ENCODE results near the gene CCM2L.
A peak's percentile ranks its signal among the peaks of the same experiment; 100 is the strongest.

CCM2L gene

DNA sequence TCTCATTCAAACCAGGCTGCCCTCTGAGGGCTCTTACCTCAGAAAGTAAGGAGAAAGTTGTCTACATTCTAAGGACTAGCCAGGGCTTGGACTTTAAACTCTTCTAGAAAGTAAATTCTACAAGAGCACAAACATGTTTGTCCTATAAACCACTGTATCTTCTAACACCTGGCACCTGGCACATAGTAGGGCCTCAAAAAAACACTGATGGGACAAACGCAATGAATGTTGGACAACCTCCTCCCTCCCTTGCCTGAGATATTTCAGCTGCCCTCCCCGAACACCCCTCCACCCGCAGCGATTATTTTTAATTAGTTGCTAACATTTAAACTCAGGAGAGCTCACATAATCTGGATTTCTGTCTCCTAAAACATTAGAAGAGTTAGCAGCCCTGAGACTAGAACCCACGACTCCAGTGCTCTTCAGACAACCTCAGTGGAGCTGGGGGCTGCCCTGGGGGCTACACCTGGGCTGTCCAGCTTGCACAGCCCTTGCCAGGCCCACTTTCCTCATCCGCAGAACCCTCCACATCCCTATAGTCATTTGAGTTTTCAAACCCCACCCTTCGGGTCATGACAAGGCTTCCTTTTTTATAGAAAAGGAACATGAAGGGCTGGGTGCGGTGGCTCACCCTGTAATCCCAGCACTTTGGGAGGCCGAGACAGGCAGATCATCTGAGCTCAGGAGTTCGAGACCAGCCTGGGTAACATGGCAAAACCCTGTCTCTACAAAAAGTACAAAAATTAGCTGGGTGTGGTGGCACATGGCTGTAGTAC lies 46.7 kb downstream of the CCM2L start:
- DNase-seq: no peak

DNA sequence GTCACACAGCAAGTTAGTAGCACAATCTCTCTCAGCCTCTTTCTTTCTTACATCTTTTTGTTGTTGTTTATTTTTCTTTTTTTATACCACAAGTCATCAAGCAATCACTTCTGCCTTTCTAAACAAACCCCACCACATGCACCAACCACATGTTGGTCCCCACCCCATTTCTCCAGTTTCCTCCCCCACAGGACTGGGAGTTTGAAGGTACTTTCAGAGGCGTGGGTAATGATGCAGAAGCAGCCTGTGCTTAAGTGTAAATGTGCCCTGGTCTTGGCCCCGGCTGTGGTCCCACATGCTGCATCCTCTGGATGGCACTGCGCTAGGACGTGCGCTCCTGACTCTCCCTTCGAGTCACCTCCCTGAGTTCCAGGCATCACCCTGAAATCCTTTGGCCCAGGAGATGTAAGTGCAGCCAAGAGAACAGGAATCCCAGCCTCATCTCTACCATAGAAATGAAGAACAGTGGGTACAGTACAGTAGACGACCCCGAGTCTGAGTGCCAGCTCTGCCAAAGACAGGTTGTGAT lies 47.5 kb downstream of the CCM2L start:
- DNase-seq: no peak

DNA sequence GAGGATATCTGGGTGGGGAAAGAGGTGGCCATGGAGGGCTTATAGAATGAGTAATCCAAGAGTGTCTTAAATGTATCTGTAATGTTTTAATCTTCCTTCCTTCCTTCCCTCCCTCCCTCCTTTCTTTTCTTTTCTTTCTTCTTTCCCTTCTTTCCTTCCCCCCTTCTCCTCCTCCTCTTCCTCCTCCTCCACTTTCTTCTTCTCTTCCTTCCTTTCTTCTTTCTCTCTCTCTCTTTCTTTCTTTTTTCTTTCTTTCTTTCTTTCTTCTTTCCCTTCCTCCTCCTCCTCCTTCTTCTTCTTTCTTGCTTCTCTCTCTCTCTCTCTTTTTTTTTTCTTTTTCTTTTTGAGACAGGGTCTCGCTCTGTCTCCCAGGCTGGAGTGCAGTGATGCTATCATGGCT lies 49.0 kb downstream of the CCM2L start:
- no peak for DNase-seq

DNA sequence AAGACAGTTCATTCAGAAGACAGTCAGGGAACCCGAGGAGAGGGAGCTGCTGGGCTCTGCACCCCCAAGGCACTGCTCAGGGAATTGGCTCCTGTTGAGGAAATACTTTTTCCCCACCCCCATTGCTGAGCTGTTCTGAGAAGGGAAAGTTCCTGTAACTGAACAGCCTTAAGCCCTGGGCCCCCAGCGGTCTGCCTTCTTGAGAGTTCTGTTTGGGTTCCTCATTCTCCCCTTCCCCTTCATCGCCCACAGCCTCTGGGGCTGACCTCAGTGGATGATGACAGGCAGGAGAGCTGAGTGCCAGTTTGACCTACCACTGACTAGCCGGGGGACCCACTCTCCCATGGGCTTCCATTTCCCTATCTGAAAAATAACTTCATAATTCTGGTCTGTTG lies 52.5 kb downstream of the CCM2L start:
- DNase-seq: peak in 25 of 51 donors; percentile 9 to 44 (median 31)

DNA sequence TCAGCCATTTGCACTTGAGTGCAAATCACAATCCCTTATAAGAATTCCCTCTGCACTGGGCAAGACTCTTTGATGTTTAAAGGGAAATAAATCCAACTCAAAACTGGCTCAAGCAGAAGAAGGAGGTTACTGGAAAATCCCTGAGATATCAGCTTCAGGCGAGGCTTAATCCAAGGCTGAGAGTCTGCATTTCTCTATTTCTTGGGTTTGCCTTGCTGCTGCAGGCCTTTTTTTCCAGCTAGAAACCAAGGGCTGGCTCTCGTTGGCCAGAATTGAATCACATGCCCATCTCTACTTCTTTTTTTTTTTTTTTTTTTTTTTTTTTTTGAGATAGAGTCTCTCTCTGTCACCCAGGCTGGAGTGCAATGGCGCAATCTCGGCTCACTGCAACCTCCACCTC lies 53.5 kb downstream of the CCM2L start:
- no peak for DNase-seq

DNA sequence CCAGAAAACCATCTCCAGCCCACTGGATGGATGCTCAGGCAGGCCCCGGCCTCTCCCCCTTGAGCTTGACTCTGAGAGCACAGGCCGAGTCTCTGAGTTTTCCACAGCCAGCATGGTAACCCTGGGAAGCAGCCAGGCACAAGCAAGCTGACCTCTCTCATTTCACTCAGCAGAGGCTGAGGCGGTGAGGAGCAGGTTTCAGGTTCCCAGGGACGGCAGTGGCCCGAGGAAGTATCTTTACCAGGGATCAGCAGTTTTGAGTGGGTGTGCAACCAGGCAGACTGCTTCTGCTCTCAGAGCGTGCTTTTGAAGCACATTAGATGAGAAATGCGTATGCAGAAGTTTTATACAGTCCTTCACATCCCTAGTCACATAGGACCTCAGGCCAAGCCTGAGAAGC lies 54.4 kb downstream of the CCM2L start:
- no peak for DNase-seq

DNA sequence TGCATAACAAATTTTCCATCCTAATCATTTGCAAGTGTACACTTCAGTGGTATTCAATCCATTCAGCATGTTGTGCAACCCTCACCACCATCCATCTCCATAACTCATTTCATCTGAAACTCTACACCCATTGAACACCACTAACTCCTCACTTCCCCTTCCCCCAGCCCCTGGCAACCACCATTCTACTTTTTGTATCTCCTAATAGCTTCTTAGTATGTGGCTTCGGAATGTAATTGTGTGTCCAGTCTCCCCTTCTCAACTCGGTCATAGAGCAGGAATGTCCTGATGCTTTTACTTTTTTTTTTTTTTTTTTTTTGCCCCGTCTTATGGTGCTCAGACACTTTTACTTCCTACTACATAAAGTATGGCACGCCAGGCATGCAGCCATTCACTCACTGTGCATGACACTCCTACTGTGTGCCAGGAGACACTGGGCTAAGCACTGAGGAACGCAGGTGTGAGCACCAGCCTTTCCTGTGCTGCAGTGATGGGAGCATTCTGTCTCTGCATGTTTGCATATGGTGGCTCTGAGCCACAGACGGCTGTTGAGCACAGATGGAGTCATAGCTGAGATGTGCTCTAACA lies 57.1 kb downstream of the CCM2L start:
- no peak for DNase-seq

DNA sequence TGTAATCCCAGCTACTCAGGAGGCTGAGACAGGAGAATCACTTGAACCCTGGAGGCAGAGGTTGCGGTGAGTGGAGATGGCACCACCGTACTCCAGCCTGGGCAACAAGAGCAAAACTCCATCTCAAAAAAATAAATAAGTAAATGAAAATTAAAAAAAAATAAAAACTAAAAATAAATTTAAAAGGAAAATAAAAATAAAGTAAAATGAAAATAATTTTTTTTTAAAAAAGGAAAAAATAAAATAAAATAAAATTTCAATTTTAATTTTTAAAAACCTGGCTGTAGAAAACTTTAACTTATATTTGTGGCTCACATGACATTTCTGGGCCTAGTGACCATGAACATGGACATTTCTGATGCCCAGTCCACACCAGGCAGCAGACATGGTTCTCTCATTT lies 57.9 kb downstream of the CCM2L start:
- DNase-seq: no peak

DNA sequence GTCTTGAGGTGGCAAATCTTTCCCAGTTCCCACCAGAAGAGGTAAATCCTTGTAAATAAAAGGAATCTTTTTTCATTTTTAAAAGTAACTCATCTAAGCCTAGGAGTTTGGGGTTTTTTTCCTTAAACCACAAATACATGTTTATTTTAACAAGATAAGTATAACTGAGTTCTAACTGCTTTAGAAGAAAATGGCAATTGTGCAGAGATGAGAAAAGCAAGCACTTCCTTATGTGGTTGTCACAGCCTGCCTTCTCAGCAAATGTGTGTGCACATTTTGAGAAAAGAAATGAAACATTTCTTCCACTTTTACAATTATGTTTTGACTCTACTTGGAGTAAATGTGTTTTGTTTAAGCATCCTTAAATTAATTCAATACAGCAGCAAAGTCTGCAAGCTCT lies 59.5 kb downstream of the CCM2L start:
- no peak for DNase-seq

DNA sequence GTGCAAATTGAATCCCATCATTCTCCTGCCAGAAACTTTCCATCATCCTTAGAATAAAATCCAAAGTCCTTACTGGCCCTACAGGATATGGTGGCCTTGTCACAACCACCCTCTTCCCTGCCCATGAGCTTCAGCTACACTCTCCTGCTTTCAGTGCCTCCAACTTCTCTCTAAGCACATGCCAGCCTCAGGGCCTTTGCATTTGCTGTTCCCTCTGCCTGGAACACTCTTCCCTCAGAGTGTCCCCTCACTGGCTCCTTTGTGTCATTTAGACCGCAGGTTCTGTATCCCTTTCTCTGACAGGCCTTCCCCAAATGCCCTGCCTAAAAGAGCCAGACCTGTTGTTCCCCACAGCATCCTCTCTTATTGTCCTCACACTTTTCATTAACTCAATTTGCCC lies 60.0 kb downstream of the CCM2L start:
- no peak for DNase-seq

DNA sequence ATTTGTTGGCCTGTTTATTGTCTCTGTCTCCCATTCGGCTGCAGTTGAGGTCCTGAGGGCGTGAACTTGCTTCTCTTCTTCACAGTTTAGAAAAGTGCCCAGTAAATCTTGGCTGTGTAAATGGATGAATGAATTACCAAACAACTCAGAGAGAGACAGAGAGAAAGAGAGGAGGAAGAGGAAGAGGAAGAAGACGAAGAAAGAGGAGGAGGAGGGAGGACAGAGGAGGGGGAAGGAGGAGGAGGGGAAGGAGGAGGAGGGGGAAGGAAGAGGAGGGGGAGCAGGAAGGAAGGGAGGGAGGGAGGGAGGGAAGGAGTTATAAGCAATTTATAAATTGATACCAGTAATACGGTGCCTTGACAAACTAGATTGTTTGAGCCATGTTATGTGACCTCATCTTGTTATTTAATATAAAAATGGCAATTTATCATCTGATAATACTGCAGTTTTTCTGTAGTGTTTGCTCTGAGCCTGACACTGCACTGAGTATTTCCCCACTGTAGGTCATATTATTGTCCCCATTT lies 60.5 kb downstream of the CCM2L start:
- DNase-seq: no peak

DNA sequence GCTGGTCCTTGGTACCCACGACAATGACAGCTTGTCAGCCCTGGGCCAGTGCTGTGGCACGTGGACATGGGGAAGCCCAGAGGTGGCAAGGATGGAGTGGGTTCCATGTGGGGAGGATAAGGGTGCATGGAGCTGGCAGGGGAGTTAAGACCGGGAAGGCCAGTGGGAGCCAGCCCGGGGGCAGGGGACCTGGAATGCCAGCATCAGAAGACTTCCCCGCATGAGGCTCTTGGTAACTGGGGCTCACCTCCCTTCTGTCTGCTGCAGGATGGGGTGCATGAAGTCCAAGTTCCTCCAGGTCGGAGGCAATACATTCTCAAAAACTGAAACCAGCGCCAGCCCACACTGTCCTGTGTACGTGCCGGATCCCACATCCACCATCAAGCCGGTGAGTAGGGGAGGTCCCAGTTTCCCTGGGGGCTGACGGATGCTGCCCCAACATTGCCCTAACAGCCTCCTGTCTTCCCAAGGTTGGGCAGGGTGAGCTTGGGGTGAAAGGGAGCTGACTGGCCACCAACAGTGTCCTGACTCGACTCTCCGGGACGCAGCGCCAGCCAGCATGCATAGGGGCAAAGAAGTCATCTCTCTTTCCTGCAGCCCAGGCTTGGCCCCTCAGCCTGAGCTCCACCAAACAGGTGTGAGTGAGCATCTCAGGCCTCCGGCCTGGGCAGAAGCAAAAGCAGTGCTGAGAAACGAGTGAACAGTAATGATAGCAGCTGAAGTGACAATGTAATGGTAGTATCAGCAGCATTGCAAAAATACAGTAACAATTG lies 61.3 kb downstream of the CCM2L start:
- no peak for DNase-seq

DNA sequence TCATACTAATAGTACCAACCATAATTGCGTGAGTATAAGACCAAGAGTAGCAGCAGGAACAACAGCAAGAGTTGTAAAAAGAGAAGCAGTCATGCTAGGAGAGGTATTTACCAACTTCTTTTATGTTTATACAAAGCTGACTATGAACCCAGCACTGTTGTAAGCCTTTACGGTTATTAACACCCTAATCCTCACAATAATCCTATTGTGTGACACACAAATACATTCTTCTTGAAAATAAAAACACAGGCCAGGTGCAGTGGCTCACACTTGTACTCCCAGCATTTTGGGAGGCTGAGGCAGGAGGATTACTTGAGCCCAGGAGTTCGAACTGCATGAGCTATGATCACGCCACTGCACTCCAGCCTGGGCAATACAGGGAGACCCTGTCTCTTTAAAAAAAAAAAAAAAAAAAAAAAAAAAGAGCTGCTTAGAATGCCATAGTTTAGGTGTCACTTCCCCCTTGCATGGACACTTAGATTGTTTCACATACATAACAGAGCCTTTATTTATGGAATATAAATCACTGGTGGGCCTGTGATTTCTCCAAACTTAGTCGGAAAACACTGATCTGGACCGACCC lies 62.0 kb downstream of the CCM2L start:
- DNase-seq: no peak

DNA sequence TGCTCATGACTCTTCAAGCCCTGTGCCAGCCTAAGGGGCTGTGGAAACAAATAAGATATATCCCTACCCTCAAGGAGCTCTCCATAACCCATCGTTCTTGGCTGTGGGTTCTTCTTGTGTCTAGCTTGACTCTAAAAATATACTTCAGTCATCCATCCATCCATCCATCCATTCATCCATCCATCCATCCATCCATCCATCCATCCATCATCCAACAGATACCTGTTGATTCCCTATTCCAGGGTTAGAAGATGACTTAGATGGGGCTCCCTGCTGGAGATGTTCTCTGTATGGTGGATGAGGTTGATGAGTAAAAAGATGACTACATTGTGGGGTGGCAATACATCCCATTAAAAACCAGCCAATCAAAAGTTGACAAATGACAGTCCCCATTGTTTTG lies 65.3 kb downstream of the CCM2L start:
- no peak for DNase-seq

DNA sequence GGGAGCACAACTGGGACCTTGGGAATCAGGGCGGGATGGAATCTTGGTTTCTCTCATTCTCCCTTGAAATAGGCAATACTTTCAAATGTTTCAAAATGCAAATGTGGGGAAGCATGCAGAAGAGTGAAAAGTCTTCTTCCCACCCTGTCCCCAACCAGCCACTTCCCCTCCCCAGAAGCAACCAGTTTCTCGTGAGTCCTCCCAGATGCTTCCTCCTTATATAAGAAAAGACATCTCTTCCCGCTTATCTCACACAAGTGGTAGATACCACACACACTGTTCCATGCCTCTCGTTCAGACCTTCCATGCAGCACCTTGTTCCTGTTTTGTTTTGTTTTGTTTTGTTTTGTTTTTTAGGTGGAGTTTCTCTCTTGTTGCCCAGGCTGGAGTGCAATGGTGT lies 67.0 kb downstream of the CCM2L start:
- DNase-seq: no peak

DNA sequence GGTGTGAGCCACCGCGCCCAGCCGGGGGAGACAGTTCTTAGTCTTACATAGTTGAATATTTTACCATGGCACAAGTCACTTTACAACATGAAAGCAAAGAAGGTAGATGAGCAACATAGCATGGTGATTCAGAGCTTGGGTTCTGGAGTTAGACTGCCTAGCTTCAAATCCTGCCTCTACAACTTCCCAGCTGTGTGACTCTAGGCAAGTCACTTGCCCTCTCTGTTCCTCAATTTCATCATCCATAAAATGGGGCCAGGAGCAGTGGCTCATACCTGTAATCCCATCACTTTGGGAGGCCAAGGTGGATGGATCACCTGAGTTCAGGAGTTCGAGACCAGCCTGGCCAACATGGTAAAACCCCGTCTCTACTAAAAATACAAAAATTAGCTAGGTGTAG lies 68.1 kb downstream of the CCM2L start:
- no peak for DNase-seq

DNA sequence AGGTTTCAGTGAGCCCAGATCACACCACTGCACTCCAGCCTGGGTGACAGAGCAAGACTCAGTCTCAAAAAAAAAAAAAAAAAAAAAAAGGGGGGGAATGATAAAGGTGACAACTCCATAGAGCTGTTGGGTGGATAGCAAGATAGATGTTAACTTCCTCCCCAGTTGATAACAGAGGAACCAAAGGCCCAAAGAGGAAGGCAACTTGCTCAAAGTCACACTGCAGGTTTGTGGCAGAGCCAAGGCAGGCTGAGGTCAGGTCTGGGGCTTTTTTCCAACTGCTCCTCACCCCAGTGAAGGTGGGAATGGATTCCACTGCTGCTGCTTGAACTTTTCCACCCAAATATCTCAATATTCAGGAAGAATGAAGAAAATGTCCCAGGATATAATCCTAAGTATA lies 68.6 kb downstream of the CCM2L start:
- DNase-seq: no peak

DNA sequence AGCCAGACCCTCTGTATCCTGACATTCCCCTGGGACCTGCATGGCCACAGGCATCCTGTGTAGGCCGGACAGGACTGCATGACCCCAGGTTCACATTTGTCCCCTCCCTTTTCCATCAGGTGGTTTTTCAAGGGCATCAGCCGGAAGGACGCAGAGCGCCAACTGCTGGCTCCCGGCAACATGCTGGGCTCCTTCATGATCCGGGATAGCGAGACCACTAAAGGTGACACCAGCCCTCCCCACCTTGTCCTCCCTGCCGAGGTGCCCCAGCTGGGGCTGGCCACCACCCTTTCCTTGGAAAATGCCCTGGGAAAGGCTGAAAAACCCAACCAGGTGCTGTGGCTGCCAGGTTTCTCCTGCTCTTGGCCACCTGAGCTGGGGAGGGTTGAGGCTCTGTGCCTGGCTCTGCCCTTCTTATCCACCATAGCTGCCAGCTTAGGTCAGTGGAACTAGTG lies 69.4 kb downstream of the CCM2L start:
- no peak for DNase-seq

DNA sequence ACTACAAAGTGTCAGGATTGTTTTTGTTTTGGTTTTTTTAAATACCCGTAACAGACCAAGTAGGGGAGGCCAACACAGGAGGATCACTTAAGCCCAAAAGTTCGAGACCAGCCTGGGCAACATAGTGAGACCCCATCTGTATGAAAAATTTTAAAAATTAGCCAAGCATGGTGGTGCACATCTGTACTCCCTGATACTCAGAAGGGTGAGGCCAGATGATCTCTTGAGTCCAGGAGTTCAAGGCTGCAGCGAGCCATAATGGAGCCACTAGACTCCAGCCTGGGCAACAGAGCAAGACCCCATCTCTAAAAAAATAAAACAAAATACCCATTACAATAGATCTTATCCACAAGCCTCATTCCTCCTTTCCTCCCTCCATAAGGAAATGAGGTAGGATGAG lies 70.5 kb downstream of the CCM2L start:
- no peak for DNase-seq

Measured in hypothalamus (tissue), 51 donors.